Neuron (in vitro differentiated cells): Measurements from ENCODE around the gene SEMA4C.

Experiments
- H2AFZ ChIP-seq: one replicate; pipeline ENCODE4 v1.6.1; 2013; ENCODE audit warnings: low read depth, mild to moderate bottlenecking, inconsistent platforms, low read length, moderate library complexity
- H3K27me3 ChIP-seq: one replicate; pipeline ENCODE4 v1.6.1; 2013; ENCODE audit warnings: low read length; ENCODE audit not compliant: insufficient read depth
- H3K36me3 ChIP-seq: one replicate; pipeline ENCODE4 v1.6.1; 2013; ENCODE audit warnings: low read length; ENCODE audit not compliant: insufficient read depth
- H3K4me1 ChIP-seq: one replicate; pipeline ENCODE4 v1.6.1; 2013; ENCODE audit warnings: low read length; ENCODE audit not compliant: insufficient read depth
- H3K4me3 ChIP-seq: 2 replicates; pipeline ENCODE4 v1.5.1; 2013; ENCODE audit warnings: mild to moderate bottlenecking, low read length, moderate library complexity
- H3K9me3 ChIP-seq: one replicate; pipeline ENCODE4 v1.6.1; 2013; ENCODE audit warnings: low read length

Gene SEMA4C

DNA sequence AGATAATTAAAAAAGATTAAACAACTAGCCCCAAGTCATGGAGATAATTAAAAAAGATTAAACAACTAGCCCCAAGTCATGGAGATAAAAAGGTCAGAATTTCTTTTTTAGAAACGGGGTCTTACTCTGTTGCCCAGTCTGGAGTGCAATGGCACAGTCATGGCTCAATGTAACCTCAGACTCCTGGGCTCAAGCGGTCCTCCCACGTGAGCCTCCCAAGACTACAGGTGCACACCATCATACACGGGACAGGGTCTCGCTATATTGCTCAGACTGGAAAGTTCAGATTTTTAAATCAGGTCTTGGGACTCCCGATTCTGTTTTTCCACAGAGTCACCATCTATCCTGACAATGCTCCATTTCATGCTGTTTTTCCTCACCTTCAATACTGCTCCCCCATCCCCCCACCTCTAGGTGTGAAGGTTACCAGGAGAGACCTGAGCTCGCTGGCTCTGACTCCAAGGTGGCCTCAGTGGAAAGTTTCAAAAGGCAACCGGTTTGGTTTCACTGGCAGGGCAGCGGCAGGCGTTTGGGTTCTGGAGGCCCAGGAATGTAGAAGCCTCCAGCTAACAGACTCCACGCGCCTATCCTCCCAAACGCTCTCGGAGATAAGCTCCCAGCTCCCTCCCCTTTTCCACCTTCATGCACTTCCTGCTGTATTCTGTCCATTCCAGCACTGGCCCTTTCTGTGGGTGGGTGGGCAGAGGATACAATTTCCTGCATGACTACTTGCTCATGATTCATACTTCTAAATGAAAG, 2.9 kb upstream of the SEMA4C start:
- Histone ChIP-seq H3K4me1 (peaks cover 25% of the 10 kb centered on the region), H3K9me3 (no peaks in the 10 kb centered on the region), H3K4me3 (no peak overlapping the region), H3K27me3 (no peaks in the 10 kb centered on the region), H2AFZ (no peak overlapping the region), H3K36me3 (no peaks in the 10 kb centered on the region)

- peak overlapping the region; percentile 76 for H3K4me3 ChIP-seq
- H3K9me3 ChIP-seq, result no peaks in the 10 kb centered on the region
- no peaks in the 10 kb centered on the region for H3K27me3 ChIP-seq
- peaks cover 19% of the 10 kb centered on the region for H3K36me3 ChIP-seq
- H3K4me1 ChIP-seq, result peaks cover 23% of the 10 kb centered on the region
- no peak overlapping the region for H2AFZ ChIP-seq
Measured at GRCh38 chr2:96870626-96871255, 861 bp upstream of the SEMA4C start.

DNA sequence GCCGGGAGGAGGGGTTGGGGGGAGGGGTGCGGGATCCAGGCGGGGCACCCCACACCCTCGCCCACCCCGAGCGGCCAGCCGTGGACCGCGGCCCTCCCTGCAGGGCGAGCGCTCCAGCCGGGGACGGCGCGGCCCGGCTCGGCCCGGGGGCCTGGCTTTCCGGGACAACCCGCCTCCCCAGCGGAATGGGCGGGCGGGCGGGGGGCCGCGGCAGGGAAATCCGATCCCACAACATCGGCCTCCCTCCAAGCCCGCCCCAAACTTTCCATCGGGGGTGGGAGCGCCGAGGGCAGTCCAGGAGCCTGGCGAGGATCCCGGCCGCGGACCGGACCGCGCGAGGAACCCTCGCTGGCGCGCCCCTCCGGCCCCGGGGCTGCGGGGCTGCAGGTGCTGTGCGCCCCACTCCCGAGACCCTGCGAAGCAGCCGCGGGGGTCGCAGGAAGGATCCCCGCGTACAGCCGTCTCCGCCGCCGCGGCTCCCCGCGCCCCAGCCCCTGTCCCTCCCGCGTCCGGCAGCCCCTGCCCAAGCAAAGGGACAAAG, 529 bp downstream of the SEMA4C start:
- Histone ChIP-seq H3K9me3 (no peaks in the 10 kb centered on the region), H3K4me3 (peak overlapping the region; percentile 76), H2AFZ (peak overlapping the region; percentile 69), H3K4me1 (peaks cover 17% of the 10 kb centered on the region), H3K27me3 (no peaks in the 10 kb centered on the region), H3K36me3 (peaks cover 33% of the 10 kb centered on the region)

DNA sequence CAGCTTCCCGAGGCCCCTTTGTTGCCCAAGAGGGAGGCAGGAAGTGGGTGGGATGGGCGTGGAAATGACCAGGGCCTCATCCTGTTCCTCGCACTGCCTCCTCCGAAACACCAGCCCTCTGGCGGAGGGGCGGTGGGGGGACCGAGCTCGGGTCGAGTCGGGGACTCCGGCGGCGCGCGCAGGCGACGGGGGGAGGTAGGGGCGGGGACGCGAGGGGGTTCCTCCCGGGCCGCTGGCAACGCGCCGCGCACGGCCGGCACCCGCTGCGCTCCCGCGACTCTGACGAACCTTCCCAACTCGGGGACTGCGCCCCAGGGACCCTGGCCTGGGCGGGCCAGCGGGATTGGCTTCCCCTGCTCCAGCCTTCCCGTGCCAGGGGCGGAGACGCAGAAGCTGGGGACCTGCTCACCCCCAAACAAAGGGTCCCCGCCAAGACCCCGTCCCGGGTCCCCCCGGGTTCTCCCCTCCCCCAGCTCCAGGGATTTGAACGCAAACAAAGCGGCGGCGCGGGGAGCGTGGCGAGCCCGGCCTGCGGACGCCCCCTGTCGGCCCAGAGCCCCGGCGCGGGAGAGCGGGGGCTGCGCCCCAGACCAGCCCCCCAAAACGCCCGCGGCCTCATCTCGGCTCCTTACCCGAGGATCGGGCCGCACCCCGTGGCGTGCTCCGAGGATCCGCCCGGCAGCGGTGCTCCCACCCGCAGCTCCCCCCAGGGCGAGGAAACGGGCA, 1.2 kb downstream of the SEMA4C start:
- H3K27me3 ChIP-seq, result no peaks in the 10 kb centered on the region
- H3K4me3 ChIP-seq, result peak overlapping the region; percentile 76

GRCh38 chr2:96867756-96868554, 1.9 kb downstream of the SEMA4C start:
- H2AFZ ChIP-seq, result peak overlapping the region; percentile 20
- no peaks in the 10 kb centered on the region for H3K27me3 ChIP-seq
- peaks cover 17% of the 10 kb centered on the region for H3K4me1 ChIP-seq
- peaks cover 47% of the 10 kb centered on the region for H3K36me3 ChIP-seq
- peak overlapping the region; percentile 76 for H3K4me3 ChIP-seq
- H3K9me3 ChIP-seq, result no peaks in the 10 kb centered on the region

More for the DNA sequence above, 1.2 kb downstream of the SEMA4C start:
- Histone ChIP-seq H3K4me1 (peaks cover 17% of the 10 kb centered on the region), H2AFZ (peak overlapping the region; percentile 20), H3K9me3 (no peaks in the 10 kb centered on the region), H3K36me3 (peaks cover 39% of the 10 kb centered on the region)

DNA sequence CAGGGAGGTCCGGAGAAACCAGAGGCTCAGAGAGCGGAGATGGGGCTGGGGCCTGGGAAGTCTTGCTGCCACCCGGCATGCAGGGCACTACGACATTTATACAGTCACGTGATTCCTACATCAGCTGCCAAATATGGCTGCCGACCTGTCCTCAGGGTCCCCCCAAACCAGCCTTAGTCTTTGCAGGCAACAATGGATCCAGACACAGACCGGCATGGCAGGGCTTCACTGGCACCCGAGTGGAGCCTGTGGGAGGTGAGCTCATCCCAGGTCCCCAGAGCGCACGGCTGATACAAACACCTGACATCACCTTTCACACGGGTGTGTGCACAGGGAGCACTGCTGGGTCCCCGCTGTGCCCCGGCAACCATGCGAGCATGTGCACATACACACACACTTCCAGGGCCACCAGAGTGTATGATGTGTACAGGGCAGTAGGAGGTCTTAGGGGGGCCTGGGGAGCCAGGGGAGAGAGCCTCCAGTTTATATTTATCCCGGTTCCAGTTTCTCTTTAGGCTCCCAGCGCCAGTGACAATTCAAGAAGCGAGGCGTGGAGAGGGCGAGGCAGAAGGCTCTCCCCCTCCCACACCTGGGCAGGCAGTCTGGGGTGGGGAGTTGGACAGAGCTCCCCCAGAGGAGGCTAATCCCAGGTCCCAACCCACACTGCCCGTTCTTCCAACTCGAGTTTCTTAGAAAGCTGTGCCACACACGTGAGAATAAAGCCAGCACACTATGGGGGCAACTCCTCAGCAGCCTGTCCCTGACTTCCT, 2.7 kb downstream of the SEMA4C start:
- Histone ChIP-seq H3K4me3 (peak overlapping the region; percentile 76), H2AFZ (no peak overlapping the region), H3K4me1 (peaks cover 17% of the 10 kb centered on the region), H3K9me3 (no peaks in the 10 kb centered on the region), H3K27me3 (no peaks in the 10 kb centered on the region), H3K36me3 (peaks cover 49% of the 10 kb centered on the region)

- Histone ChIP-seq H3K4me1 (peaks cover 17% of the 10 kb centered on the region), H3K4me3 (no peak overlapping the region), H2AFZ (no peak overlapping the region), H3K9me3 (no peaks in the 10 kb centered on the region), H3K36me3 (peaks cover 55% of the 10 kb centered on the region), H3K27me3 (no peaks in the 10 kb centered on the region)
Measured at GRCh38 chr2:96866586-96866985, 3.3 kb downstream of the SEMA4C start.

- peaks cover 59% of the 10 kb centered on the region for H3K36me3 ChIP-seq
- no peaks in the 10 kb centered on the region for H3K27me3 ChIP-seq
- peaks cover 17% of the 10 kb centered on the region for H3K4me1 ChIP-seq
- H2AFZ ChIP-seq, result no peak overlapping the region
- no peaks in the 10 kb centered on the region for H3K9me3 ChIP-seq
- H3K4me3 ChIP-seq, result no peak overlapping the region
Measured at GRCh38 chr2:96866149-96866548, 3.7 kb downstream of the SEMA4C start.

GRCh38 chr2:96865654-96866053, 4.2 kb downstream of the SEMA4C start:
- Histone ChIP-seq H3K4me3 (no peak overlapping the region), H3K9me3 (no peaks in the 10 kb centered on the region), H3K36me3 (peaks cover 64% of the 10 kb centered on the region), H3K27me3 (no peaks in the 10 kb centered on the region), H3K4me1 (peaks cover 17% of the 10 kb centered on the region), H2AFZ (no peak overlapping the region)

DNA sequence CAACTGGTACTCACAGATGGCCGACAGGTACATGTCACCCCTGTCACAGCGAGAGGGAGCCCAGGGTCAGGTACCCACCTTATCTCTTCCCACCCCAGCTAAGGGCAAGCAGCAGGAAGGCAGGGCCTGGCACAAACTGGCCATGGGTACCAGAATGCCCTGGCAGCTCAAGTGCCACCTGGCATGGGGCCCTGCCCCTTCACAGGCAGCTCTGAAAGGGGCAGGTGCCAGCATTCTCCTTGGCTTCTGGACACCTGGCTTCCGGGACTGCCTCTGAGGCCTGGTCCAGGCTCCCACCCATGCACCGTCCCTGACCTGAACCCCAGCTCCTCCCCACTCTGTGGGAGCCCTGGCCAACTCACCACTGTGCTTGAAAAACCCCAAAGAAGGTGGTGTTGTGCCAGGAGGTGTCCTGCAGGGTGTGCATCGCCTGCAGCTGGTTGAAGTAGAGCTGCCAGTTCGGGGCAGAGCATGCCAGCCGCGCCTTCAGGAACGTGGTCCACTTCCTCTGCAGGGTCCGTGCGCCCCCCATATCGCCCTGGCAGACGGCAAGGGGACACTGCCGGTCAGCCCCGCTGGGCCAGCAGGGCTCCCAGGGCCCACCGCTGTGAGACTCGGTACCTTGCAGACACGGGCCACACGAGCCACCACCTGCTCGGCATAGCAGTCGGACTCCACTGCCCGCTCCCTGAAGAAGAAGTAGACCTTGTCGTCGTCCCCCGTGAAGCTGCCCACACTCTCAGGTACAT, 5.4 kb downstream of the SEMA4C start:
- Histone ChIP-seq H3K36me3 (peaks cover 72% of the 10 kb centered on the region), H3K27me3 (no peaks in the 10 kb centered on the region), H2AFZ (no peak overlapping the region), H3K9me3 (no peaks in the 10 kb centered on the region), H3K4me1 (peaks cover 13% of the 10 kb centered on the region), H3K4me3 (no peak overlapping the region)

- Histone ChIP-seq H3K4me3 (no peak overlapping the region), H3K9me3 (no peaks in the 10 kb centered on the region), H3K36me3 (peaks cover 72% of the 10 kb centered on the region), H3K4me1 (peaks cover 18% of the 10 kb centered on the region), H2AFZ (no peak overlapping the region), H3K27me3 (no peaks in the 10 kb centered on the region)
Measured at GRCh38 chr2:96863575-96864342, 6.1 kb downstream of the SEMA4C start.
